ENCODE measurements around the gene SCN4A.
"Not testable (repeated sequence)": the region's sequence is repeated elsewhere in the genome, so short reads cannot be mapped to it uniquely, and the experiment has no call there.

SCN4A gene

DNA sequence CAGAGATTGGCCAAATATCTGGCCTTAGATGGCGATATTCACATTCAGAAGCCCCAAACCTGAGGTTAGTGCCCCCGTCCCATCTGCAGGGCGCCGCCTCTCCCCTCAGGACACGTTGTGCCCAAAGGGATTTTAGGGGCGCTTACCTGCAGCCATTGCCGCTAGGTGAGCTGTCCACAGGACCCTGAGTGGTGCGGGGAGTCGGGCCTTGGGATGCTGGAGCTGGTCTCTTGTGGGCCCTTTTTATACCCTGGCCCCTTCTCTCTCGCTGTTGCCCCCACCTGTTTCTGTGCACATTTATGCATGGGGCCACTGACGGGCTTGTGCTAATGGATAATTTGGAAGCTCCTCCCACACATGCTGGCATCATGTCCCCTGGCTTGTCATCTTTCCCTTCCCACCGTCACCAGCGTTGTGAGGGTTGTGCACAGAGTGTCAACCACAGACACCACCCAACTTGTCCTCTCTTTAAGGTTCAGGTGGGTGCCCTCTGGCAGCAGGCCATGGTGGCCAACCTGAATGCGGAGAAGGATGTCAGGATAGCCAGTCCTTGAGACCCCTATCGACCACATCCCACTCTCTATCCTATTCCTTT lies 61.6 kb downstream of the SCN4A start, which contains the start of gene CSHL1:
Gene CSHL1, minus strand, starts transcription at position 218 of the 595 bp plus-strand sequence. Its CDS starts 62 bp downstream, at position 156.
- no peak for DNase-seq

DNA sequence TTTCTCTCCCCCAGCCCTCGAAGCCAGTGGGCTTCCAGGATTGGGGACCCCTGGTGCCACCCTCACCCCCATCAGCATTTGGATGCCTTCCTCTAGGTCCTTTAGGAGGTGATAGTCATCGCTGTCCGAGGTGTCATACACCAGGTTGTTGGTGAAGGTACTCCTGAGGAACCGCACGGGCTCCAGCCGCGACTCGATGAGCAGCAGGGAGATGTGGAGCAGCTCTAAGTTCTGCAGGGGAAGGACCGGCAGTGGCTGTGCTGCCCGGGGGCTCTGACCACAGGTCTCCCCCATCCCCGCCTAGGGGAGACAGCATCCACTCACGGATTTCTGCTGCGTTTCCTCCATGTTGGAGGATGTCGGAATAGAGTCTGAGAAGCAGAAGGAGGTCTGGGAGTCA lies 62.6 kb downstream of the SCN4A start:
- DNase-seq: no peak

DNA sequence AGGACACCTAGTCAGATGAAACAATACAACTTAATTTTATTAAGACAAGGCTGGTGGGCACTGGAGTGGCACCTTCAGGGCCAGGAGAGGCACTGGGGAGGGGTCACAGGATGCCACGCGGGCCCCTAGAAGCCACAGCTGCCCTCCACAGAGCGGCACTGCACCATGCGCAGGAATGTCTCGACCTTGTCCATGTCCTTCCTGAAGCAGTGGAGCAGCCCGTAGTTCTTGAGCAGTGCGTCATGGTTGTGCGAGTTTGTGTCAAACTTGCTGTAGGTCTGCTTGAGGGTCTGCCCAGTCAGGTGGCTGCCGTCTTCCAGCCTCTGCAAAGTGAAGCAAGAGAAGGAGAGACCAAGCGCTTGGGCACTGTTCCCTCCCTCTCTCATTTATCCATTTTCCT lies 63.1 kb downstream of the SCN4A start:
- DNase-seq: not testable (repeated sequence)

- peak; percentile 8 for DNase-seq
Measured at GRCh38 chr17:63907161-63907778, 65.4 kb downstream of the SCN4A start.

GRCh38 chr17:63904796-63905195 lies 67.9 kb downstream of the SCN4A start:
- DNase-seq: not testable (repeated sequence)

DNA sequence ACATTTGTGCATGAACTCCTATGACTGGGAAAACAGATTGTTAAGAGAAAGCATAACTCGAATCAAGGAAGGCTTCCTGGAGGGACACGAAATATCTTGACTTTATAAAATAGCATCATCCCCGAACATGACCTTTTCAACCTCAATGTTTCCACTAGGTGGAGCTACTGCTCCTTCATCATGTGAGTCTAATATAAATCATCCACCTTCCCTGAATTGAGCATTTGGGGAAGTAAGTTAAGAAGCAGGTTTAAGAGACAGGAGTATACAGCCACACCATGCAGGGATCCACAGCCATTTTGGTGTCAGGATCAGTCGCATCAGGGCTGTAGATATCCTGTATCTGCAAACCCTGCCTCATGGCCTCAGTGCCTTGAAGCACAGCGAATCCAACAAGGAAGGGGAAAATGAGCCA lies 68.9 kb downstream of the SCN4A start:
- not testable (repeated sequence) for DNase-seq

DNA sequence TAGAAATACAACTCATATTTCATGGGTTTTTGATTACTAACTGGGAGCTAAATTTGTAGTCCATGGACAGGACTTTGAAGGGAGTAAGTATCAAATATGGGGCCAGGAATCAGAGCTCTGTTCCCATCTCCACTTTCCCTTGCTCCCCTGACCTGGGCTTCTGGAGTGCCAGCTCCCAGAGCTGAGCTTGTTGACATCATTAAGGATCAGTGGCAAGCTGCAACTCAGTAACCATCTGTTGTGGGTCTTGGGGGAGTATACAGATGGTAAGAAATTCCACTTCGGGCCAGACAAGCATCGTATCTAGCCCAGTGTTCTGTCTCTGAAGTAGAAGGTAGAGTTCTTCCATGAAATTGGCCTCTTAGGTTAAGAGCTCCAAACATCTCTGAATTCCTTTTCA lies 70.7 kb downstream of the SCN4A start:
- peak; percentile 86 for DNase-seq

- DNase-seq: not testable (repeated sequence)
Measured at GRCh38 chr17:63898899-63899798, 73.6 kb downstream of the SCN4A start.

- DNase-seq: not testable (repeated sequence)
Measured at GRCh38 chr17:63896524-63897354, 76.0 kb downstream of the SCN4A start, which contains the start of gene CSH1. Gene CSH1 (minus strand): TSS chr17:63896574. CDS start chr17:63896511, 63 bp downstream.

GRCh38 chr17:63894821-63895220 lies 77.9 kb downstream of the SCN4A start:
- not testable (repeated sequence) for DNase-seq

DNA sequence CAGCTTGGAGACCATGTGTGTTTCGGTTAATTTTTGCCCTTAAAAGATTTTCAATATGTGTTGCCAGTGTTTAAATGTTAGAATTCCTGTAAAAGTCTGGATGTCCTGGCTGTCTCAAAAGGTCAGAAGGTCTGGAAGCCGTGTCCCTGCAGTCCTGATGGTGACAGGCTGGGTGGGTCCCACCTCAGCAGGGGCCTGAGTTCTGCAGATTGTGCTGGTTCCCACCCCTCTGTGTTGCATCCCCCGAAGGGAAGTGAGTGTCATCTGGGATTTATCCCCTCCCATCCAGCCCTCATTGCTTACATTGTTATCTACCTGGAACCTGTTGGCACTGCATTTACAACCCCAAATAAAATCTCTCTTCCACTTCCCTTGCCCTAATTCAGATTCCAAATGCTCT lies 78.7 kb downstream of the SCN4A start:
- not testable (repeated sequence) for DNase-seq

DNA sequence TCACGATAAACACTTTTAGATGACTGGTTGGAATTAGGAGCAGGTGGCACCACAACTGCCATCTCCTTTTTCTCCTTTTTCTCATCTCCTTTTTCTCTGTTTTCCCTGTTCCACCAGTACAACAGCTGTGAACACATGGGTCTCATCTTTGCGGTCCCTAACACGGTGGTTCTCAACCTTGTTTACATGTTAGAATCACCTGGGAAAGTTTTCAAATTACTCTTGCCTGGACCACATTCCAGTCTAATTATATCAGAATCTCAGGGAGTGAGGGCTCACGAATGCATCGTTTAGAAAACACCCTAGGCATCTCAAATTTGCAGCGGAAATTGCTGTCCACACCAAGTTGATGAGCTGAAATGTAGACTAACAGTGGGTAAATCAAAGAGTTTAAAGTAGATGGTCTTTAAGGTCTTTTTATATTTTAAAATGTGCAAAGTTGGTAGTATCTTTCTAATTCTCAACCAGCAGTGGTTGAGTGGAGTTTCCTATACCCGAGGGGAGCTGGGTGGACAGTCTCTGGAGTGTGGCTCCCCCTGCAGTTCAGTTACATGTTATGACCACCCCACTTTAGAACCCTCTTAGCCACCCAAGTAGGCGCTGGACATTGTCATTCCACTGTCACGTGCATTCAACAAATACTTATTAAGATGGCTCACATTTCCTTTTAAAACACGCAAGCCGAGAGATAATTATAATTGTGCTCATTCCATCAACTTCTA lies 80.2 kb downstream of the SCN4A start:
- DNase-seq: not testable (repeated sequence)

DNA sequence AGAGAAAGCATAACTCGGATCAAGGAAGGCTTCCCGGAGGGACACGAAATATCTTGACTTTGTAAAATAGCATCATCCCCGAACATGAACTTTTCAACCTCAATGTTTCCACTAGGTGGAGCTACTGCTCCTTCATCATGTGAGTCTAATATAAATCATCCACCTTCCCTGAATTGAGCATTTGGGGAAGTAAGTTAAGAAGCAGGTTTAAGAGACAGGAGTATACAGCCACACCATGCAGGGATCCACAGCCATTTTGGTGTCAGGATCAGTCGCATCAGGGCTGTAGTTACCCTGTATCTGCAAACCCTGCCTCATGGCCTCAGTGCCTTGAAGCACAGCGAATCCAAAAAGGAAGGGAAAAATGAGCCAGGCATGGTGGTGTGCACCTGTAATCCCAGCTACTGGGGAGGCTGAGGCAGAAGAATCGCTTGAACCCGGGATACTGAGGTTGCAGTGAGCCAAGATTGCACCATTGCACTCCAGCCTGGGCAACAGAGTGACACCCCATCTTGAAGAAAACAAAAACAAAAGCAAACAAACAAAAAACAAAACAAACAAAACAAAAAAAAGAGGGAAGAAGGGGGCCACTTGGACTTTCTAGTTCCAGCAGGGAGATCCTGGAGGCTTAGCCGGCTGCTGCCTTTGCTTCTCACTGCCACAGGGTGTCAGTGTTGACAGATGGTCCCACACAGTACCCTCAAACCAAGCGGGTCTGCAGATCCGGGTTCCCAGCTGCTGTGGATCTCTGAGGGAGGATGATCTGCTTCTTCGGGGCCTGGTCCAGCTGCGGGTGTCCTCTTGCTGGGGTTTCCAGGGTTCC lies 83.5 kb downstream of the SCN4A start:
- not testable (repeated sequence) for DNase-seq
